NB4 (cell line): ENCODE measurements around the gene ATP8B3.

Source experiments
- POLR2A ChIP-seq: IDR thresholded peaks from 2 replicates; pipeline ENCODE4 v1.6.1; 2011; ENCODE audit warnings: mild to moderate bottlenecking; ENCODE audit not compliant: insufficient read length; ENCODE audit errors: extremely low read depth
- TF ChIP-seq, protein P1 (sequence below): IDR thresholded peaks from 2 replicates; pipeline ENCODE4 v1.6.1; 2011; ENCODE audit warnings: low read depth, low read length
- TF ChIP-seq, protein P2 (sequence below): IDR thresholded peaks from one replicate; pipeline ENCODE4 v1.5.1; 2012; ENCODE audit warnings: low read depth, low read length

DNA sequence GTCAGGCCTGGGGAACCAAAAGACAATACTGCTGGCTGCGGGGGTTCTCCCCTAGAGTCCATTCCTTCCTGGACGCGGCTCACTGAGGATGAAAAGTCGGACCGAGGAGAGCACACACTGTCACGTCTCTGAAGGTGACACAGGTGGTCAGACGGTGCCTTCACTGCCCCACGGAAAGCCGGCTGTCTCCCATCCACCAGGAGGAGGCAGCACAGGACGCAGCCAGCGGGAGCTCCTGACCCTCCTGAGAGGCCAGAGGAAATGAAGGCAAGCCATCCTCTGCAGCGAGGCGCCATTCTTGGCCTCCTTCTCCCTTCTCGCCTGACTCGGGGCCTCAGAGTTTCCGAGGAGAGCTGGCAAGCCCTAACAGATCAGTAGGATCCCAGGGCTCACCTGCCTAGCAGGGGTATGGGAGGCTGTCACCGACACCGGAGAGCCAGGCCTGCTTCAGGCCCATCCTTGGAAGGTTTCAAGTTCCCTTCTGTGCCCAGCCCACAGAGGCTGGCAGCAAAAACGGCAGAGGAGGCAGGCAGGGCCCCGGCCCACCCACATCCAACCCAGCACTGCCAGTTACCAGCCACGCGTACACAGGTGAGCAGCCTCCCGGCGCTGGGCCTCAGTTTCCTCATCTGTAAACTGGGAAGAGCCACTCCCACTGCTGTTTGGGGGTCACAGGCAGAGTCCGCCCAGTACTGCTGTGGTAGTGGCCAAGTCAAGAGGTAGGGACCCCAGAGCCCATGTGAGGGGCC, 31.7 kb upstream of the ATP8B3 start:
- no peak for TF ChIP-seq POLR2A
- TF ChIP-seq, protein P1, sequence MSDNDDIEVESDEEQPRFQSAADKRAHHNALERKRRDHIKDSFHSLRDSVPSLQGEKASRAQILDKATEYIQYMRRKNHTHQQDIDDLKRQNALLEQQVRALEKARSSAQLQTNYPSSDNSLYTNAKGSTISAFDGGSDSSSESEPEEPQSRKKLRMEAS = no peak
- TF ChIP-seq, protein P2, sequence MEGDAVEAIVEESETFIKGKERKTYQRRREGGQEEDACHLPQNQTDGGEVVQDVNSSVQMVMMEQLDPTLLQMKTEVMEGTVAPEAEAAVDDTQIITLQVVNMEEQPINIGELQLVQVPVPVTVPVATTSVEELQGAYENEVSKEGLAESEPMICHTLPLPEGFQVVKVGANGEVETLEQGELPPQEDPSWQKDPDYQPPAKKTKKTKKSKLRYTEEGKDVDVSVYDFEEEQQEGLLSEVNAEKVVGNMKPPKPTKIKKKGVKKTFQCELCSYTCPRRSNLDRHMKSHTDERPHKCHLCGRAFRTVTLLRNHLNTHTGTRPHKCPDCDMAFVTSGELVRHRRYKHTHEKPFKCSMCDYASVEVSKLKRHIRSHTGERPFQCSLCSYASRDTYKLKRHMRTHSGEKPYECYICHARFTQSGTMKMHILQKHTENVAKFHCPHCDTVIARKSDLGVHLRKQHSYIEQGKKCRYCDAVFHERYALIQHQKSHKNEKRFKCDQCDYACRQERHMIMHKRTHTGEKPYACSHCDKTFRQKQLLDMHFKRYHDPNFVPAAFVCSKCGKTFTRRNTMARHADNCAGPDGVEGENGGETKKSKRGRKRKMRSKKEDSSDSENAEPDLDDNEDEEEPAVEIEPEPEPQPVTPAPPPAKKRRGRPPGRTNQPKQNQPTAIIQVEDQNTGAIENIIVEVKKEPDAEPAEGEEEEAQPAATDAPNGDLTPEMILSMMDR = no peak
